ENCODE measurements around the gene ENTPD2.

ENTPD2 gene

DNA sequence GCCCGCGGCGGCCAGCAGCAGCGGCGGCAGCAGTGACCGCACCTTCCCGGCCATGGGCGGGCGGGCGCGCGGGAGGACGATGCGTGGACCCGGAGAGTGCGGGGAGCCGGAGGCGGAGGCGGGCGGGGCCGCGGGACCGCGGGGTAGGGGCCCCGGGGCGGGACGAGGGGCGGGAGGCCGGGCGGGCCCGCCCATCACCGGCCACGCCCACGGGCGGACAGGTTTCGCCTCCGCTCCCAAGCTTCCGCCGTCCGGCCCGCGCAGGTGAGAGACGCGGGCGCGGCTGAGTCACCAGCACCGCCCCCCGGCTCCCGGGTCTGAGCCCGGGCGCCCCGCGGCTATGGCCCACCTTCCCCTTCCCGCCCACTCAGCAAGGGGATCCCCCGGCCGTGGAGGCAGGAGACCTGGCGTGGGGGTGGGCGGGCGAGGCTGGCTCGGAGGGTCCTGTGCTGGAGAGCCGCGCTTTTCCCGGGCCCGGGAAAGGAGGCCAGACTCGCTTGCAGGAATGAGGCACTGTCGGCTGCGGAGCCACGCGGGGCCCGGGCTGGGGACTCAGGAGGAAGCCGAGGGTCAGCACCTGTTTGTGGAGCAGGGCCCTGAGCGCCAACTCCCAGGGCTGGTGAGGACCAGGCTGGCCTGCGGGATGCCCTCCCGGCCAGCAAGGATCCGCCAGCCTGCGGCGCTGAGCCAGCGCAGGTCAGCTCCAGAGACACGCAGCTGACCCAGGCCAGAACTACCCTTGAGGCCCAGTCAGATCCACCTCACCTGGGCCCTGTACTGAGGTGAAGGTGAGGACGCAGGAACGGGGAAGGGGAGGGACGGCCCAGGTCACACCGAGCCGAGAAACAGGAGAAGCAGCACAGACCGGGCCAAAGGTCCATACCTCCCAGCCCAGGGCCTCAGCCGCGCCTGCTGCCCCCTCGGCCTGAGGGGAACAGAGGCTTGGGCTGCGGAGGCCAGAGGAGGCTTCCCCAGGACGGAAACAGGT, at the start of gene ENTPD2:
Gene ENTPD2, minus strand, starts transcription at position 118 of the 988 bp plus-strand sequence. Its CDS starts 64 bp downstream, at position 54.
- no peak for DNase-seq (ENCODE audit: low read depth in 2 of 2)

DNA sequence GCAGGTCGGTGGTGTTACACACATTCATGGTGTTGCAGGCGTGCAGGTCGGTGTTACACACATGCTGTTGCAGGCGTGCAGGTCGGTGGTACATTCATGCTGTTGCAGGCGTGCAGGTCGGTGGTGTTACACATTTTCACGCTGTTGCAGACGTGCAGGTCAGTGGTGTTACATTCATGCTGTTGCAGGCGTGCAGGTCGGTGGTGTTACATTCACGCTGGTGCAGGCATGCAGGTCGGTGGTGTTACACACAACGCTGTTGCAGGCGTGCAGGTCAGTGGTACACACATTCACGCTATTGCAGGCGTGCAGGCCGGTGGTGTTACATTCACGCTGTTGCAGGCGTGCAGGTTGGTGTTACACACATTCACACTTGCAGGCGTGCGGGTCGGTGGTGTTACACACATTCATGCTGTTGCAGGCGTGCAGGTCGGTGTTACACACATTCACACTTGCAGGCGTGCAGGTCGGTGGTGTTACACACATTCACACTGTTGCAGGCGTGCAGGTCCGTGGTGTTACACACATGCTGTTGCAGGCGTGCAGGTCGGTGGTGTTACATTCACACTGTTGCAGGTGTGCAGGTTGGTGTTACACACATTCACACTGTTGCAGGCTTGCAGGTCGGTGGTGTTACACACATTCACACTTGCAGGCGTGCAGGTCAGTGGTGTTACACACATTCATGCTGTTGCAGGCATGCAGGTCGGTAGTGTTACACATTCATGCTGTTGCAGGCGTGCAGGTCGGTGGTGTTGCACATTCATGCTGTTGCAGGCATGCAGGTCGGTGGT, 49.5 kb upstream of the ENTPD2 start:
- DNase-seq (ENCODE audit: low read depth in 2 of 2): no peak

DNA sequence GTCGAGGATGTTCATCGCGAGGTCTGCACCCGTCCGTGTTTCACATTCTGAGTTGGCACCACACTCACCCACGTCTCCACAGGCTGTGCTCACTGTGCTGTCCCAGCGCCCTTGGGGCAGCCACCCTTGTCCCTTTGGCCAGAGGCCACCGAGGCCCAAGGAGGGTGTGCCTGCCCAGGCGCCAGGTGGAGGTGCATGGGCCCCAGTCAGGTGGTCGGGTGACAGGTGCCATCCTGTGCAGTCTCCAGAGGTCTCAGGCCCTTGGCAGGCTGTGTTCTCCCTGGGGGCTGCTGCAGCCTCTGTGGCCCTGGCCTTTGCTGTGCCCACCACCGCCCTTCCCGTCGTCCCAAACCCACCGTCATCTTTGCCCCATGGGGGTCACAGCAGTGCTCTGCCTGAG, 45.4 kb upstream of the ENTPD2 start:
- DNase-seq (ENCODE audit: low read depth in 2 of 2): no peak

- no peak for DNase-seq (ENCODE audit: low read depth in 2 of 2)
Measured at GRCh38 chr9:137097761-137098462, 44.1 kb upstream of the ENTPD2 start.

- DNase-seq (ENCODE audit: low read depth in 2 of 2): no peak
Measured at GRCh38 chr9:137096785-137097546, 43.1 kb upstream of the ENTPD2 start.

- peak; percentile 75 to 79 for DNase-seq (ENCODE audit: low read depth in 2 of 2)
Measured at GRCh38 chr9:137095664-137096517, 42.0 kb upstream of the ENTPD2 start.

GRCh38 chr9:137089232-137089947, 35.5 kb upstream of the ENTPD2 start:
- no peak for DNase-seq (ENCODE audit: low read depth in 2 of 2)

DNA sequence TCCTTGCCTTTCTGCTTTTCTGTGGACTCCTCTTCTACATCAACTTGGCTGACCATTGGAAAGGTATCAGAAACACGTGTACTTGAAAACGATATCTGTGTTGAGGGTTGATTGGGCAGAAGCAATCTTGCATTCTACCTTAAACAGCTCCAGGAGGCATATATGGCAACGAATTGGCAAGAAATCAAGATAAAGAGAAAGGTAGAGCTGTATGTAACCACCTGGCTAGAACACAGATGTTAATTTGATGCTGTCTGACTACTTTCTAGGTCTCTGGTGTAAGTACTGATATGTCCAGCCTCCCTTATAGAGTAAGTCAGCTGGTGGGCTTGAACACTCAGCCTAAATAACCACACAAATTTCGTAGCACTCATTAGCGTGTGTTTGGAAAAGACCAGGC, 34.3 kb upstream of the ENTPD2 start:
- no peak for DNase-seq (ENCODE audit: low read depth in 2 of 2)

DNA sequence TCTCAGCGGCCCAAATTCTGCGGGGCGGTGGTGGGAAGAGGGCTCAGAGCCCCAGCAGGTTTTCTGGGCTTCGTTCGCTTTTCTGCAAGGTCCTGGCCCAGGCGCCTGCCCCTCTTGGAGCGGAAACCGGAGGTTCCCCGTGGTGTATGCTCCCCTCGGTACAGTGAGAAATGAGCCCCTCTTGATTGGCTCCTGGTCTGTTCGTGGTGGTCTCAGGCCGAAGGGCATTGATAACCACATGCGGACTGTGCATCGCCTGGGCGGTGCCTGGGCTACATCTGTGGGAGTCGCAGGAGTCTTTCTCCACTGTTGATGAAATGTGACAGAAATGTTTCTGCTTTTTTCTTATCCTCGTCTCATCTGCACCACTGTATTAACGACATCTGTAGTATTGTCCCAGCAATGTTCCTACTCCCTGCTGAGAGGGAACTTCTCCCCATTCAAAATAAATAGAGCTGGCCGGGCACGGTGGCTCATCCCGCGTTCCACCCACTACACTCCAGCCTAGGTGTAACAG, 33.6 kb upstream of the ENTPD2 start:
- no peak for DNase-seq (ENCODE audit: low read depth in 2 of 2)

GRCh38 chr9:137086531-137087408, 32.9 kb upstream of the ENTPD2 start, which contains the start of gene MAN1B1:
Gene MAN1B1 (plus strand): TSS chr9:137086985. CDS start chr9:137087000, 15 bp downstream.
- DNase-seq (ENCODE audit: low read depth in 2 of 2): peak; percentile 100

- DNase-seq (ENCODE audit: low read depth in 2 of 2): peak in 1 of 2 donors; percentile 26
Measured at GRCh38 chr9:137085920-137086530, 32.2 kb upstream of the ENTPD2 start.

DNA sequence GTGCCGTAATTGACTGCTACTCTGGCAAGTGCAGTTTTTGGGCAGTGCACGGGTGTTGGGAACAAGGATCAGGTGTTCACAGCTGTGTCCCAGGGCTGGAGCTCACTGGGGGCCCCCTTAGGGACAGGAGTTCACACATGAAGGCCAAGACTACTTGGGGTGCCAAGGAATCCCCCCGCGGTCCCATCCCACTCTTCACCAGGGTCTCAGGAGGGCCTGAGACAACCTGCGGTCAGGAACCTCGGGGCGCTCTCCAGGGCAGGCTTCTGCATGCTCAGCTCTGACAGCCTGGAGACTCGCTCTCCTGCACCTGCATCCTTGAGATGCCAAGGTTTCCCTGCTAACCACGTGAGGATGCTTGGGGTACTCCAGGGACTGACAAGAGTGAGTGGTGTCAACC, 30.7 kb upstream of the ENTPD2 start:
- DNase-seq (ENCODE audit: low read depth in 2 of 2): no peak

DNA sequence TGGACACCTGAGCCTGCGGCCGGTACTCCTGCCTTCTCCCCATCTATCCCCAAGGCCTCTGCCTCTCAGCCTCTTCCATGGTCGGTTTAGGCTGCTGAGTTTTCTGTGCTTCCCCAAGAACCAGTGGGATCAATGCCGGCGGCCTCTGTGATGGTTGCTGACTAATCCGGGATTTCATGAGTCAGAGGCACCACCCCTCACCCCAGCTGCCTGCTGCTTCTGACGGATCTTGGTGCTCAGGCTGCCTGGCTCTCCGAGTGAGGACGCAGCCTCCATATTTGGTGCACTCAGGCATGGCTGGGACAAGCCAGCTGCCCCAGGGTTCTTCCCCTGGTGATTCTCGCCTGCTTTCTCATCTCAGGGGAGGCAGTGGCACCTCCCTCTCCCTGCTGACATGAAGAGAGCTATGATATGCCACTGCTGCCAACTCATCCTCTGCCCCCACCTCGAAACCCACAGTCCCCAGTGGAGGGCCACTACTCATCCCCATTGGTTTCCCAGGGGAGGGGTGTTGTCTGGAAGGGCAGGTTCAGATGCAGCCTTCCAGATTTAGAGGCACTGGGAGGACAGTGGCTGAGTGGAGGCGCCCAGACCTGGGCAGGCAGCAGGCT, 29.6 kb upstream of the ENTPD2 start:
- no peak for DNase-seq (ENCODE audit: low read depth in 2 of 2)

- DNase-seq (ENCODE audit: low read depth in 2 of 2): no peak
Measured at GRCh38 chr9:137082925-137083290, 29.0 kb upstream of the ENTPD2 start.

DNA sequence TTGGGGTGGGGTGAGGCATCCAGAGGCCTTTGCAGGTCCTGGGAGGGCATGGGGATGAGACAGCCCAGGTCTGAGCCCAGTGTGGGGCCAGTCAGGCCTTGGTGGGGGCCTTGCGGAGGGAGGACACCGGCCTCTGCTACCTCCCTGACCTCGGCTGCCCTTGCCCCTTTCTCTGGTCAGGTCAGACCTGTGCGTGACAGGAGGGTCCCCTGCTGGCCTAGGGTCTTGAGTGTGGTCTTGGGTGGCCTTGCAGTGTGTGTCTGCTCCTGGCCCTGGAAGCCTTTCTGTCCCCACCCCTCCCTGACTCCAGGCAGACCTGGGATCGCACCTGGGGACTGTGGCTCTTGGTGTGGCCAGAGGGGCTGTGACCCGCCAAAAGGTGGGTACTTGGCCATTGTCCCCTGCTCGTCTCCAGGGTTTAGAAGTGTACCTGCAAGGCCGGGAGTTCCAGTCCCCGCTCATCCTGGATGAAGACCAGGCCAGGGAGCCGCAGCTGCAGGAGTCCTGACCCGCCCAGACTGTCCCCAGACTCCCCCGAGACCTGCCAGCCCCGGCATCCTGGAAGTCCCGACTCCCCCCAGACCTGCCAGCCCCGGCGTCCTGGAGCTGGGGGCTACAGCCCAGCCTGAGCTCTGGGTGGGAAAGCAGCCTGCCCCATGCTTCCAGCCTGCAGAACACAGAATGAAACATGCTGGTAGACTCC, 28.5 kb upstream of the ENTPD2 start:
- no peak for DNase-seq (ENCODE audit: low read depth in 2 of 2)

GRCh38 chr9:137080260-137081122, 26.6 kb upstream of the ENTPD2 start:
- no peak for DNase-seq (ENCODE audit: low read depth in 2 of 2)
